ENCODE data around the gene SPNS1.

DNA sequence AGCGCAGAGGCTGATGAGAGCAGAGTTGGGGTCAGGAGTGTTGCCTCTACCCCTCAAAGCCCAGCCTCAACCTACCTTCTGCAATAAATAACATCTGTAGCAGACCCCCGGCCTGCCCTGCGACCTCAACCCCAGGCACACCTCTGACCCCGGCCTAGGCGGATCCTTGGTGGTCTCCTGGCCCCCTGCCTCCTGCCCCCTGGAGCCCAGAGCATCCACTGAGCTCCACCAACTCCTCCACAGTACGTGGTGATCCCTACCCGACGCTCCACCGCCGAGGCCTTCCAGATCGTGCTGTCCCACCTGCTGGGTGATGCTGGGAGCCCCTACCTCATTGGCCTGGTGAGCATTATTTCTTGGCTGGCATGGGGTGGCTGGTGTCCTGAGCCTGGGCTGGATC is 8.4 kb downstream of the SPNS1 start:
- TF ChIP-seq, protein P1, sequence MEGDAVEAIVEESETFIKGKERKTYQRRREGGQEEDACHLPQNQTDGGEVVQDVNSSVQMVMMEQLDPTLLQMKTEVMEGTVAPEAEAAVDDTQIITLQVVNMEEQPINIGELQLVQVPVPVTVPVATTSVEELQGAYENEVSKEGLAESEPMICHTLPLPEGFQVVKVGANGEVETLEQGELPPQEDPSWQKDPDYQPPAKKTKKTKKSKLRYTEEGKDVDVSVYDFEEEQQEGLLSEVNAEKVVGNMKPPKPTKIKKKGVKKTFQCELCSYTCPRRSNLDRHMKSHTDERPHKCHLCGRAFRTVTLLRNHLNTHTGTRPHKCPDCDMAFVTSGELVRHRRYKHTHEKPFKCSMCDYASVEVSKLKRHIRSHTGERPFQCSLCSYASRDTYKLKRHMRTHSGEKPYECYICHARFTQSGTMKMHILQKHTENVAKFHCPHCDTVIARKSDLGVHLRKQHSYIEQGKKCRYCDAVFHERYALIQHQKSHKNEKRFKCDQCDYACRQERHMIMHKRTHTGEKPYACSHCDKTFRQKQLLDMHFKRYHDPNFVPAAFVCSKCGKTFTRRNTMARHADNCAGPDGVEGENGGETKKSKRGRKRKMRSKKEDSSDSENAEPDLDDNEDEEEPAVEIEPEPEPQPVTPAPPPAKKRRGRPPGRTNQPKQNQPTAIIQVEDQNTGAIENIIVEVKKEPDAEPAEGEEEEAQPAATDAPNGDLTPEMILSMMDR (IDR thresholded peaks at IDR 0.05; ENCODE audit: poor library complexity) = no peak
- no peak for TF ChIP-seq EZH2phosphoT487 (IDR thresholded peaks at IDR 0.05; ENCODE audit: low read depth, severe bottlenecking, unreplicated experiment)

Measured in hepatocyte (in vitro differentiated cells).